Dermis blood vessel endothelial cell (primary cell): ENCODE data around the gene STPG3. TPM values are rescaled to one million over a fixed set of nuclear protein-coding genes. Genes with fewer than 3 reads are reported as not detected.

Experiments used
- DNase-seq: peaks from one replicate; pipeline ENCODE4 v3.0.0; 2010
- total RNA-seq: library from RNA; depleted of rRNA; stranded (reverse); fragments of >200 nt; gene quantifications from 2 replicates; pipeline ENCODE4 v1.2.3, GENCODE V29; 2014

STPG3 gene
- total RNA-seq: 0.34 TPM in 1 of 2 replicates, not detected in the other

GRCh38 chr9:137251194-137251461 lies at the start of gene STPG3:
Gene STPG3 (plus strand): TSS chr9:137251286. CDS start chr9:137251287, 1 bp downstream.
- no peak for DNase-seq

GRCh38 chr9:137202966-137203365 lies 48.1 kb upstream of the STPG3 start:
- DNase-seq: no peak

- DNase-seq: no peak
Measured at GRCh38 chr9:137204731-137205125, 46.4 kb upstream of the STPG3 start.

GRCh38 chr9:137205126-137206069 lies 45.7 kb upstream of the STPG3 start, which contains the start of the genes NDOR1 and TMEM203:
Gene NDOR1 (plus strand): TSS chr9:137205700. CDS start chr9:137205778, 78 bp downstream.
Gene TMEM203 (minus strand): TSS chr9:137205648. CDS start chr9:137205414, 234 bp downstream.
- DNase-seq: peak; percentile 91

- no peak for DNase-seq
Measured at GRCh38 chr9:137206602-137207001, 44.5 kb upstream of the STPG3 start.

GRCh38 chr9:137211532-137211931 lies 39.6 kb upstream of the STPG3 start:
- DNase-seq: no peak

GRCh38 chr9:137212520-137212919 lies 38.6 kb upstream of the STPG3 start:
- no peak for DNase-seq

- DNase-seq: no peak
Measured at GRCh38 chr9:137213160-137214060, 37.7 kb upstream of the STPG3 start.

GRCh38 chr9:137214620-137215019 lies 36.5 kb upstream of the STPG3 start:
- no peak for DNase-seq

GRCh38 chr9:137215196-137215986 lies 35.7 kb upstream of the STPG3 start:
- no peak for DNase-seq

GRCh38 chr9:137216188-137216965 lies 34.7 kb upstream of the STPG3 start:
- DNase-seq: no peak

GRCh38 chr9:137217276-137218211 lies 33.5 kb upstream of the STPG3 start:
- DNase-seq: no peak

GRCh38 chr9:137218212-137218753 lies 32.8 kb upstream of the STPG3 start:
- DNase-seq: no peak

GRCh38 chr9:137218754-137219271 lies 32.3 kb upstream of the STPG3 start:
- DNase-seq: peak; percentile 39

GRCh38 chr9:137219757-137220316 lies 31.2 kb upstream of the STPG3 start:
- DNase-seq: no peak

GRCh38 chr9:137220317-137221094 lies 30.6 kb upstream of the STPG3 start:
- no peak for DNase-seq

GRCh38 chr9:137221095-137221505 lies 30.0 kb upstream of the STPG3 start:
- DNase-seq: no peak

- DNase-seq: no peak
Measured at GRCh38 chr9:137221506-137222111, 29.5 kb upstream of the STPG3 start.
